ENCODE data around the gene COX7A2L. TPM values are rescaled to one million over a fixed set of nuclear protein-coding genes. Genes with fewer than 3 reads are reported as not detected.

The COX7A2L gene
- total and polyA plus RNA-seq, 9 of the 15 experiments (the other 6 are each of a cell fraction or from before 2014, with no cell fraction given) = 118 to 481 (median 163) TPM

- Histone ChIP-seq H3K4me3 (no peak overlapping the region), H2AFZ (ENCODE audit: low read depth, low read length) (no peak overlapping the region), H3K9me1 (ENCODE audit: control insufficient read depth, insufficient read depth, low read length) (no peaks in the 10 kb centered on the region), H3K27ac (ENCODE audit: extremely low read depth, low read depth, low read length) (no peak overlapping the region), H3K4me2 (ENCODE audit: insufficient read depth, low read length) (no peak overlapping the region), H3K79me2 (ENCODE audit: control insufficient read depth, insufficient read depth, low read length) (no peaks in the 10 kb centered on the region), H3K36me3 (ENCODE audit: control insufficient read depth, insufficient read depth, low read length) (no peaks in the 10 kb centered on the region), H3K9ac (ENCODE audit: insufficient read depth in 1 of 2, low read depth in 2 of 2, low read length in 2 of 2) (no peak overlapping the region), H3K27me3 (ENCODE audit: control insufficient read depth in 2 of 2, insufficient read depth in 2 of 2, low read length in 2 of 2) (peaks cover 0 to 3% of the 10 kb centered on the region in 2 experiments; a peak in 1 of 5 replicates), H3K9me3 (replicated peaks; ENCODE audit: control insufficient read depth, insufficient read depth, low read depth, low read length) (0 out of 2 replicates have a peak, but pooled peaks cover 1% of the 10 kb centered on the region), H4K20me1 (replicated peaks; ENCODE audit: control insufficient read depth, insufficient read depth, low read length) (no peaks in the 10 kb centered on the region), H3K4me1 (replicated peaks in 1 of 2; ENCODE audit: control insufficient read depth in 2 of 2, insufficient read depth in 2 of 2, low read length in 2 of 2) (no peaks in the 10 kb centered on the region)
- CTCF ChIA-PET (ENCODE audit: low intra/inter-chr PET ratio) = no interaction called here
- POLR2A ChIA-PET = interaction anchor here (0.9 to 2.1 kb wide), 3 partner anchors 10 to 60 kb away, joined by 4 to 6 read pairs (median 5); no protein-coding TSS in a partner anchor
- intact Hi-C loops (cut with micrococcal nuclease) = no loop called here
- in situ Hi-C loops (cut with MboI) = no loop called here
- no peak for FAIRE-seq
- BruUV-seq (replicated peaks) = no TSS peak
- 2% methylated on average over 4 of the region's 4 CpGs for WGBS (ENCODE audit: insufficient coverage, low coverage, missing lambda C conversion rate)
- ATAC-seq = peak; percentile 48; the same call in 1 of the 3 replicates
- no peak for DNase-seq (ENCODE audit: extremely low read depth in 1 of 4, low spot score in 3 of 4)
- TF ChIP-seq ZBED1 (IDR thresholded peaks at IDR 0.05) (no peak), PRDM10 (IDR thresholded peaks at IDR 0.05; ENCODE audit: partially characterized antibody) (no peak), COPS2 (conservative IDR thresholded peaks at IDR 0.05) (no peak), PRPF4 (IDR thresholded peaks at IDR 0.05; ENCODE audit: insufficient read depth, low read depth, low read length, poor library complexity, severe bottlenecking) (no peak), KLF16 (IDR thresholded peaks at IDR 0.05) (no peak), RCOR1 (IDR thresholded peaks at IDR 0.05; ENCODE audit: borderline replicate concordance in 1 of 2, low read depth in 2 of 2, low read length in 2 of 2) (no peak), THAP12 (CRISPR knock-in tag; IDR thresholded peaks at IDR 0.05) (no peak), CUX1 (CRISPR knock-in tag; IDR thresholded peaks at IDR 0.05) (no peak), ELK1 (CRISPR knock-in tag; IDR thresholded peaks at IDR 0.05) (no peak), RFX5 (IDR thresholded peaks at IDR 0.05; ENCODE audit: low read depth, low read length) (no peak)
Measured at GRCh38 chr2:42404676-42405075, 43.7 kb upstream of the COX7A2L start.
